Caco-2 (cell line): ENCODE data around the gene DOCK4. TPM values are rescaled to one million over a fixed set of nuclear protein-coding genes. Genes with fewer than 3 reads are reported as not detected.

Source experiments
- BruUV-seq: library from RNA; stranded (reverse); fragments of 400-500 nt; replicated peaks from 2 replicates; lab custom pipeline; 2021; lab: Mats Ljungman, UMichigan
- CTCF ChIA-PET: fragments of 300-600 bp; sonication (Branson Sonifier 250); formaldehyde crosslinking; loops from one replicate; lab custom pipeline; 2022; ENCODE audit warnings: antibody characterized with exemption; lab: Charles Lee
- POLR2A ChIA-PET: fragments of 300-600 bp; sonication (Branson Sonifier 250); formaldehyde crosslinking; loops from one replicate; lab custom pipeline; 2022; ENCODE audit warnings: antibody characterized with exemption; lab: Charles Lee
- DNase-seq, 2 experiments: peaks; one replicate each; pipeline versions ENCODE4 v3.0.0 to v3.0.0-alpha.2; 2020 to 2022
- H3K27me3 ChIP-seq: replicated peaks from 2 replicates; pipeline ENCODE4 v1.6.0; 2011; ENCODE audit warnings: low read length; ENCODE audit not compliant: control insufficient read depth, insufficient read depth
- H3K36me3 ChIP-seq: 2 replicates; pipeline ENCODE4 v1.5.1; 2011; ENCODE audit warnings: low read length; ENCODE audit not compliant: control insufficient read depth, insufficient read depth
- H3K4me1 ChIP-seq: fragments of 250-450 bp; sonication (Bioruptor Pico); 2 replicates; pipeline ENCODE4 v1.5.1; 2020; ENCODE audit warnings: mild to moderate bottlenecking
- H3K4me3 ChIP-seq: 2 replicates; pipeline ENCODE4 v1.5.1; 2011; ENCODE audit warnings: low read depth, mild to moderate bottlenecking, control low read depth, low read length
- H3K9me3 ChIP-seq: fragments of 250-450 bp; sonication (Bioruptor Pico); 2 replicates; pipeline ENCODE4 v1.5.1; 2020; ENCODE audit warnings: mild to moderate bottlenecking, moderate library complexity
- H3K27ac Mint-ChIP-seq: one replicate; pipeline ENCODE4 v1.8.0; 2022; ENCODE audit warnings: mixed read lengths; ENCODE audit not compliant: unreplicated experiment
- H3K27me3 Mint-ChIP-seq: one replicate; pipeline ENCODE4 v1.8.0; 2022; ENCODE audit warnings: mixed read lengths; ENCODE audit not compliant: insufficient read depth, unreplicated experiment
- H3K36me3 Mint-ChIP-seq: one replicate; pipeline ENCODE4 v1.8.0; 2022; ENCODE audit warnings: mild to moderate bottlenecking, mixed read lengths; ENCODE audit not compliant: insufficient read depth, unreplicated experiment
- H3K4me1 Mint-ChIP-seq: one replicate; pipeline ENCODE4 v1.8.0; 2022; ENCODE audit warnings: low read depth, mixed read lengths; ENCODE audit not compliant: unreplicated experiment
- H3K4me3 Mint-ChIP-seq: one replicate; pipeline ENCODE4 v1.8.0; 2022; ENCODE audit warnings: mild to moderate bottlenecking, moderate library complexity, mixed read lengths; ENCODE audit not compliant: unreplicated experiment
- H3K9me3 Mint-ChIP-seq: one replicate; pipeline ENCODE4 v1.8.0; 2022; ENCODE audit warnings: mixed read lengths; ENCODE audit not compliant: unreplicated experiment
- intact Hi-C: fragments of 100-400 bp; cut with micrococcal nuclease; formaldehyde crosslinking; loops from one replicate; pipeline ENCODE4 v1.10.0; 2022; ENCODE audit not compliant: unreplicated experiment
- total RNA-seq: library from RNA; stranded (reverse); gene quantifications from 2 replicates; pipeline ENCODE4 v1.2.3, GENCODE V29; 2022
- TF ChIP-seq, protein P1 (sequence below), 2 experiments: fragments of 200-600 bp in 1 of 2; IDR thresholded peaks; 1 replicate in 1 of 2; 2 replicates in 1 of 2; pipeline versions ENCODE4 v1.5.1 to v1.8.0; 2011 to 2022; ENCODE audit warnings: antibody characterized with exemption in 1 of 2, control low read depth in 1 of 2, inconsistent platforms in 1 of 2, low read depth in 1 of 2, low read length in 1 of 2, mild to moderate bottlenecking in 1 of 2, moderate library complexity in 1 of 2; ENCODE audit not compliant: insufficient read depth in 1 of 2, severe bottlenecking in 1 of 2, unreplicated experiment in 1 of 2

DOCK4 gene
- total RNA-seq, 1 experiment from 2014 or later, result 2.0 TPM

- Histone ChIP-seq H3K36me3 (no peaks in the 10 kb centered on the region), H3K27me3 (no peaks in the 10 kb centered on the region), H3K9me3 (no peaks in the 10 kb centered on the region), H3K4me3 (no peak overlapping the region), H3K4me1 (peaks cover 9% of the 10 kb centered on the region; the same call in 1 of the 2 replicates)
- TF ChIP-seq, protein P1, sequence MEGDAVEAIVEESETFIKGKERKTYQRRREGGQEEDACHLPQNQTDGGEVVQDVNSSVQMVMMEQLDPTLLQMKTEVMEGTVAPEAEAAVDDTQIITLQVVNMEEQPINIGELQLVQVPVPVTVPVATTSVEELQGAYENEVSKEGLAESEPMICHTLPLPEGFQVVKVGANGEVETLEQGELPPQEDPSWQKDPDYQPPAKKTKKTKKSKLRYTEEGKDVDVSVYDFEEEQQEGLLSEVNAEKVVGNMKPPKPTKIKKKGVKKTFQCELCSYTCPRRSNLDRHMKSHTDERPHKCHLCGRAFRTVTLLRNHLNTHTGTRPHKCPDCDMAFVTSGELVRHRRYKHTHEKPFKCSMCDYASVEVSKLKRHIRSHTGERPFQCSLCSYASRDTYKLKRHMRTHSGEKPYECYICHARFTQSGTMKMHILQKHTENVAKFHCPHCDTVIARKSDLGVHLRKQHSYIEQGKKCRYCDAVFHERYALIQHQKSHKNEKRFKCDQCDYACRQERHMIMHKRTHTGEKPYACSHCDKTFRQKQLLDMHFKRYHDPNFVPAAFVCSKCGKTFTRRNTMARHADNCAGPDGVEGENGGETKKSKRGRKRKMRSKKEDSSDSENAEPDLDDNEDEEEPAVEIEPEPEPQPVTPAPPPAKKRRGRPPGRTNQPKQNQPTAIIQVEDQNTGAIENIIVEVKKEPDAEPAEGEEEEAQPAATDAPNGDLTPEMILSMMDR (IDR thresholded peaks at IDR 0.05; ENCODE audit: insufficient read depth in 1 of 2, low read depth in 1 of 2, low read length in 1 of 2, severe bottlenecking in 1 of 2, unreplicated experiment in 1 of 2), result no peak
- Mint-ChIP-seq H3K27ac (no peak overlapping the region), H3K4me3 (no peak overlapping the region), H3K9me3 (no peaks in the 10 kb centered on the region), H3K4me1 (no peaks in the 10 kb centered on the region), H3K27me3 (no peaks in the 10 kb centered on the region), H3K36me3 (no peaks in the 10 kb centered on the region)
- no peak for DNase-seq
- intact Hi-C loops, result no loop called here
- ChIA-PET POLR2A (no interaction called here), CTCF (no interaction called here)
- no TSS peak for BruUV-seq
Observed at GRCh38 chr7:112254709-112255387, 48.6 kb upstream of the DOCK4 start.

GRCh38 chr7:112254156-112254555 lies 48.0 kb upstream of the DOCK4 start:
- H3K36me3 Mint-ChIP-seq, result no peaks in the 10 kb centered on the region
- H3K9me3 Mint-ChIP-seq, result no peaks in the 10 kb centered on the region
- no peaks in the 10 kb centered on the region for H3K27me3 ChIP-seq
- no peak overlapping the region for H3K27ac Mint-ChIP-seq
- no peaks in the 10 kb centered on the region for H3K4me1 Mint-ChIP-seq
- H3K27me3 Mint-ChIP-seq, result no peaks in the 10 kb centered on the region
- no peaks in the 10 kb centered on the region for H3K36me3 ChIP-seq
- POLR2A ChIA-PET, result no interaction called here
- CTCF ChIA-PET, result no interaction called here
- no peaks in the 10 kb centered on the region for H3K9me3 ChIP-seq
- H3K4me3 Mint-ChIP-seq, result no peak overlapping the region
- peaks cover 9% of the 10 kb centered on the region; the same call in 1 of the 2 replicates for H3K4me1 ChIP-seq
- no peak for DNase-seq
- H3K4me3 ChIP-seq, result no peak overlapping the region
- intact Hi-C loops, result no loop called here
- no TSS peak for BruUV-seq
- TF ChIP-seq, protein P1 (IDR thresholded peaks at IDR 0.05; ENCODE audit: insufficient read depth in 1 of 2, low read depth in 1 of 2, low read length in 1 of 2, severe bottlenecking in 1 of 2, unreplicated experiment in 1 of 2), result no peak

DNA sequence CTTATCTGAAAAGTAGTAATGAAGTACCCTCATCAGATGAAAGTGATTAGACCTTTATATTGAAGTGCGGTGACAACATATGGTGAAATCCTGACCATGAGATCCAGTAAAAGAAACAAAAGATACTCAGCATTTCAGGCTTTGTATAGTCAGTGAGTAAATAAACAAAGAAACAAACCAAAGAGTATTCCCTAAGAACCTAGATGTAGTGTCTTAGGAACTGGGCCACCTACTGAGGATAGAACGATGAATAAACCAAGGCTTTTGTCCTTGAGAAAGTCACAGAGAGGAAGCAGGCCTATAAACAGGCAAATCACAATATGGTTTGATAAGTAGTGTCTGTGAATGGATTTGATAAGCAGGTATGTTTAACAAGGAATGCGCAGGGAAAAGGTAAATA lies 46.5 kb upstream of the DOCK4 start:
- H3K4me1 ChIP-seq, result peaks cover 9% of the 10 kb centered on the region; the same call in 1 of the 2 replicates
- no peaks in the 10 kb centered on the region for H3K36me3 Mint-ChIP-seq
- H3K9me3 ChIP-seq, result no peaks in the 10 kb centered on the region
- no peak overlapping the region for H3K27ac Mint-ChIP-seq
- no peaks in the 10 kb centered on the region for H3K27me3 ChIP-seq
- no peaks in the 10 kb centered on the region for H3K27me3 Mint-ChIP-seq
- H3K9me3 Mint-ChIP-seq, result no peaks in the 10 kb centered on the region
- H3K4me3 Mint-ChIP-seq, result no peak overlapping the region
- ChIA-PET CTCF (no interaction called here), POLR2A (no interaction called here)
- intact Hi-C loops, result no loop called here
- no peak overlapping the region for H3K4me3 ChIP-seq
- no TSS peak for BruUV-seq
- TF ChIP-seq, protein P1 (IDR thresholded peaks at IDR 0.05; ENCODE audit: insufficient read depth in 1 of 2, low read depth in 1 of 2, low read length in 1 of 2, severe bottlenecking in 1 of 2, unreplicated experiment in 1 of 2), result no peak
- H3K4me1 Mint-ChIP-seq, result no peaks in the 10 kb centered on the region
- no peaks in the 10 kb centered on the region for H3K36me3 ChIP-seq
- DNase-seq, result no peak
